GM19455 (cell line): ENCODE measurements around the gene CDCA3.

Experiments used
- ATAC-seq: cut with Tn5 transposase; IDR thresholded peaks from one replicate; pipeline ENCODE4 v1.9.1; 2021; ENCODE audit not compliant: unreplicated experiment

The CDCA3 gene

DNA sequence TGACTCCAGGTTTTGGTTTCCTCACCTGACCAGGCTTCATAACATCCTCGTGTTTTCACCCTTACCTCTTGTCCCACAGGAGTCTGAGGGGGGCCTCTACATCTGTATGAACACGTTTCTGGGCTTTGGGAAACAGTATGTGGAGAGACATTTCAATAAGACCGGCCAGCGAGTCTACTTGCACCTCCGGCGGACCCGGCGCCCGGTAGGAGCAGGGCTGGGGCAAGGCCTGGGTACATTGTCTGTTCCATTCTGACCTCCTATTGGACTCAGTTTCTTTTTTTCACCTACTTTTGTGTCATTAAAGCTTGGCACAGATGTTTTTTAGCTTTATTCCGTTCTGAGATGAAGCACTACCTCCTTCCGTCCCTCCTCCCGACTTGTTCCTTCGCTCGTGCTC lies 4.2 kb upstream of the CDCA3 start:
- no peak for ATAC-seq

- ATAC-seq: no peak
Measured at GRCh38 chr12:6854036-6854435, 3.0 kb upstream of the CDCA3 start.

- ATAC-seq: no peak
Measured at GRCh38 chr12:6853626-6854025, 2.5 kb upstream of the CDCA3 start.

- no peak for ATAC-seq
Measured at GRCh38 chr12:6852651-6853354, 1.7 kb upstream of the CDCA3 start.

DNA sequence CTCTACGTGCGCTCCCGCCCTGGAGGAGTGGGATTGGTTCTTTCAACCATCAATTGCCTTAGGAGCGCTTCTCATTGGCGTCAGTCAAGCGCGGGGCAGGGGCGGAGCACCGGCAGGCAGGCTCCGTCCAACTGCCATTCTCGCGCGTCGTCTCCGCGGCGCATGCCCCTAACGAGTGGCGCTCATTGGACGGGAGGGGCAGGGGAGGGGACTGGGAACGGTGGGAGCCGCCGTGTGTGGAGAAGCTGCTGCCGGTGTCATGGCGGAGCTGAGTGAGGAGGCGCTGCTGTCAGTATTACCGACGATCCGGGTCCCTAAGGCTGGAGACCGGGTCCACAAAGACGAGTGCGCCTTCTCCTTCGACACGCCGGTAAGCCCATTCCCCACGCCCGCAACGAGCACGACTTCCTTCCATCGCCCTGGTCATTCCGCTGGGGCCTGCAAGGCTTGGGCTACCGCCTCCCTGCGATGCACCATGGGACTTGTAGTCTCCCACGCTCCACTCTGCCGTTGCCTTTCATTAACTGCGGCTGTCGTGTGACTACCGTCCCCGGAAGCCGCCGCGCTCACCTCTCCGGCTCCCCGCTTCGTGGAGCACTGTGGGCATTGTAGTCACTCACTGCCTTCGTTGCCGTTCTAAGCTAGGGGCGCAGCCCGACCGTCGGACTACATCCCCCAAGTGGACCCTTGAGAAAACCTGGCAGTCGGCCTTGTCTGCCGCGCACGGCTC lies 1.0 kb upstream of the CDCA3 start, which contains the start of gene USP5:
Gene USP5, plus strand, starts transcription at position 230 of the 730 bp plus-strand sequence. Its CDS starts 30 bp downstream, at position 260.
- peak; percentile 70 for ATAC-seq

DNA sequence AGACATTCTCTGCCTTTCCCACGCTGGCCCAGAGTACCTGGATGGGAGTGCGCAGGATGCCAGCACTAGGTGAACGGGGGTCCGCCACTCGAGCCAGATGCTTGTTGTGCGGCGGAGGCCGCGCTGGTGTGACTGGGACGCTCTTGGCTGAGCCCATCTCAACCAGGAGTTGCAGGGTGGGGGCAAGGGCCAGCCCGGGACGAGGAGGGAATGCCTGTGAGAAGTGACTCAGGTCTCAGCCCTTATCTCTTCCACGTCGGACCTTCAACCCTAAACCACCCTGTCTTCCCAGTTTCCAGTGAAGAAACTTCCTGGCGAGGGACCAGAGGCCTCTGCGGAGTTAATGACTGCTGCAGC lies 312 bp downstream of the CDCA3 start:
- ATAC-seq: no peak

DNA sequence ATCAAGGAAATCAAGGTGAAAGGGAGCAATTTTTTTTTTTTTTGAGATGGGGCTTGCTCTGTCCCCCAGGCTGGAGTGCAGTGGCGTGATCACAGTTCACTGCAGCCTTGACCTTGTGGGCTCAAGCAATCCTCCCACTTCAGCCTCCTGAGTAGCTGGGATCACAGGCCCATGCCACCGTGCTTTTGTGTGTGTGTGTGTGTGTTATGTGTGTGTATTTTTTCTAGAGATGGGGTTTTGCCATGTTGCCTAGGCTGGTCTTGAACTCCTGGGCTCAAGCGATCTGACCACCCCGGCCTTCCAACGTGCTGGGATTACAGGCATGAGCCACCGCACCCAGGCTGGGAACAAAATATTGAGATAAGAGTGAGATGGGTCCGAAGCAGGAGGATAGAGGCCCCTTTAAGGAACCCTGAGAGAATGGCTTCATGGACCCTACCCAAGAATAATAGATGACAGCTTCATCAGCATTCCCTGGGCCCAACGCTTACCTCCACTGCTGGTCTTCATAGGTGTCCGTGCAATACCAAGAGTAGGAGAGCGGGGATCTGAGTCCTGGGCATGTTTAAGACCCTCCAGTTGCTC lies 1.0 kb downstream of the CDCA3 start:
- ATAC-seq: no peak

DNA sequence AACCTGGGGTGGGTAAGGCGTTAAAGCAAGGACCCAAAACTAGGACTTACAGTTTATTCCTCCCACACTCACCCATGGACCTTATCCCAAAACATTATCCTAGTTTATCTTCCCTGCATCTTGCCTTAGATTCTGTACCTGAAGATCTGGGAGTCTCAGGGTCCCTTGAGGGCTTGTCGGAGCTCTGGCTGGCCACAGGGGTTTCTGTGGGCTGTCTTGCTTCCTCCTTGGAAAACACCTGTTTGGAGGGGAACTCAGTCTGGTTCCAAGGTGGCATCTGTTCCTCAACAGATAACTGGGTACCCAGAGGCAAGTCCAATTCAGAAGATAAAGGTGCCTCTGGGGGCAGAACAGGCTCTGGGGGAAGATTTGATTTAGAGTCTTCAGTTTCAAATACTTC lies 1.7 kb downstream of the CDCA3 start:
- ATAC-seq: no peak

DNA sequence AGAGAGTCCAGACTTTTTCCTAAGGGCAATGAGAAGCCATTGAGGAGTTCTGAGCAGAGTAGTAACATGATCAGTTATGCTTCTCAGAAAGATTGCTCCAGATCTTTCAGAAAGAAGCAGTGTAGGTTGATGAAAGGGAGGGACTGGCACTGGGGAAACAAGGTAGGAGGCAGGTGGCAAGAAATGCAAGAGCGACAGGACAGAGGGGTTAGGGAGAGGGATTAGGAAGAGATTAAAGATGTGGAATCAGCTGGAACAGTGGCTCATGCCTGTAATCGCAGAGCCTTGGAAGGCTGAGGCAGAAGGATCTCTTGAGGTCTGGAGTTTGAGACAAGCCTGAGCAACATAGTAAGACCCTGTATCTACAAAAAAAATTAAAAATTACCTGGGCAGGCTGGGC lies 3.4 kb downstream of the CDCA3 start:
- no peak for ATAC-seq

DNA sequence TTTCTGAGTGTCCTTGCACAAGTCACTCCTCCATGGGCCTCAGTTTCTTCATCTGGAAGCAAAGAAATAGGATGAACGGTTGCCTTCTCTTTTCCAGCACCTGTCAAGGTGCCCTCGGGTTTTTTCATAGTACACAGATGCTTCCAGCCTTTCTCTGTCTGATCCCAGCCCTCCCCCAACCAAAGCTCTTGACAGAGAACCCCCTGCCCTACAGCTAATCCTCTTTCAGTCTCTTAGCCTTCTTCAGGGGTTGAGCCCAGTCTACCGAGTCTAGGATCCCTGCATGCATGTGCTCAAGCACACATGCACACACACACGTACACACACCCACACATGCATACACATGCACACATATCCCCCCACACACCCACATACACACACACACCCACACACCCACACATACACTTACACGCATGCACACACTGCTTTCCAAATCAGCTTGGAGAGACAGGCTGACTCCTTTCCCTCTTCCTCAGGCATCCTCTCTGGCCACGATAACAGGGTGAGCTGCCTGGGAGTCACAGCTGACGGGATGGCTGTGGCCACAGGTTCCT lies 4.7 kb downstream of the CDCA3 start:
- no peak for ATAC-seq

DNA sequence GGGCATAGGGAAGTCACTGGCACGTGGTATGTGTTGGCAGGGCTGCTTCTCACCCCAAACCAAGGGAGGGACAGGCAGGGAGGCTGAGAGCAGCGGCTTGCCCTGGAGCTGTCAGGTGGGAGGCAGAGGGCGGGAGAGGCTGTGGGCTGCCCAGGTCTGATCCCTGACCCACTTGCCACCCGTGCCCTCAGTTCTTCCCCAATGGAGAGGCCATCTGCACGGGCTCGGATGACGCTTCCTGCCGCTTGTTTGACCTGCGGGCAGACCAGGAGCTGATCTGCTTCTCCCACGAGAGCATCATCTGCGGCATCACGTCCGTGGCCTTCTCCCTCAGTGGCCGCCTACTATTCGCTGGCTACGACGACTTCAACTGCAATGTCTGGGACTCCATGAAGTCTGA lies 5.7 kb downstream of the CDCA3 start:
- ATAC-seq: no peak

GRCh38 chr12:6843118-6843902 lies 7.8 kb downstream of the CDCA3 start:
- ATAC-seq: no peak

- no peak for ATAC-seq
Measured at GRCh38 chr12:6842075-6842474, 9.0 kb downstream of the CDCA3 start.

DNA sequence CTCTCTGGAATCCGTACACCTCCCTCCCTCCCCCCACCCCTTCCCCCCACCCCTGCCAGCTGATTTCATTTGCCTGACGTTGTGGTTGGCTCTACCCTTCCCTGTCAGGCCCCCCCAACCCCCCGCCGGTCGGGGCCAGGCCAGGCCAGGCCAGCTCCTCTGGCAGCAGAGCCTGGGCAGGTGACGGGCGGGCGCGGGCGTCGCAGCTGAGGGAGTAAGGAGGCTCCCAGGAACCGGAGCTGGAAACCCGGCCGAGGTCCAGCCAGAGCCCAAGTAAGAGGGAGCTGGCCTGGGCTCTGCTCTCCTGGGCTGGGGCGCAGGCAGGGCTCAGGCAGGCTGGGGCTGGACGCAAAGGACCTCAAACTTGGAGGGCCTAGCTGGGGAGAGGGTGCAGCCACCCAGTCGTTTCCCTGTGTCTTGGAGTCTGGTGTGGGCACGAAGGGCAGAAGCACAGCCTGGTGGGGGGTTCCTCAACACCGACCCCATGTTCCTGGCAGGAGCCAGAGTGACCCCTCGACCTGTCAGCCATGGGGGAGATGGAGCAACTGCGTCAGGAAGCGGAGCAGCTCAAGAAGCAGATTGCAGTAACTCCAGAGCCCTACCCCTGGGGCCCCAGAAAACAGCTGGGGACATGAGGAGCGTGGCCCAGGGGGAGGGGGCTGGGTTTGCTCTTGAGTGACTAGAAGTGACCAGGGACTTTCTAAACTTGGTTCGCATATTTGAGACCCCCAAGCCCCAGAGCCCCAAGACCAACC lies 10.1 kb downstream of the CDCA3 start, which contains the start of gene GNB3:
Gene GNB3, plus strand, starts transcription at position 165 of the 755 bp plus-strand sequence. Its CDS starts 363 bp downstream, at position 528.
- ATAC-seq: no peak

DNA sequence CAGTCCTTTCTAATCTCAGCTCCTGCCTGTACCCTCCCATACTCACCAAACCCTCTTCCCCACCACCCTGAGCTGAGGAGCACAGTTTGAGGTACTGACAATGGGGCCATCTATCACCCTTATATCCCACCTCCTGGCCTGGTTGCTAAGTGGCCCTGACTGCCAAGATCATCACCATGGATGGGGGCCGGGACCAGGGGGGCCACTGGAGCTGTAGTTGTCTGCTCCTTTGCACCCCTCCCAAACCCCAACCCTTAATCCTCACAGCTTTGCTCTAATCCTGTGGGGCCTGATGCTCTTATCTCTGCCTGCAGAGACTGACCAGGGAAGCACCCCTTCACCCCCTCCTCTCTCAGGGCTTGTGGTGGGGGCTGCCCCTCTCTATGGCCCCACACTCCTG lies 10.8 kb downstream of the CDCA3 start:
- no peak for ATAC-seq

DNA sequence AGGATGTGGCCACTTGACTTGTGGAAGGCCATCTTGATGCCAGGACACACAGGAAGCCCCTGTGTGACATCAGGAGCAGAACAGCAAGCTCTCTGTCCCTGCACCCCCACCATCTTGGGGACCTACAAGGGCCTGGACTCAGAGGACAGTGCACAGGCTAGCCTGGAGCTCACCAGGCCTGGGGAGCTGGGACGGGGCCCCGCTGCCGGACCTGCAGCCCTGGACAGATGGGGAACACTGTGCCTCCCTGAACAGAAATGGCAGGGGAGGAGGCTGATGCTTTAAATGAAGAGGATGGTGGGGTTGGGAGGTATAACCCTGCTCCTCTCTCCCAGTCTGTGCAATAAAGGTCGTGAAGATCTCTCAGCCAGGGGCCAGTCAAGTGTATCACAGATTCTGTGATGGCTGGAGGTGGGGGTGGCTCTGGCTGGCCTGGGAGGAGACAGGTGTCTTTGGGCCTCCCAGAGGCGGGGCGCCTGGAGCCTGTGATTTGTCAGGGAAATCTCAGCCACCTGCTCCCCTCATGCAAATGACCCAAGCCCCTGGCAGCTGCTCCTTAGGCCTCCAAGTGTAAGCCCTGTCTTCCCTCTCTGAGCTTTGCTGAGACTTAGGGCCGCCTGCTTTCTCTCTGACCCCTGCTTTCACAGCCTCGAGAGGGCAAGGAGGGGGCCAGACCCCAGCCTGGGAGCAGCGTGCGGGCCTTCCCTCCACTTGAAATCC lies 11.4 kb downstream of the CDCA3 start:
- ATAC-seq: peak; percentile 90

- ATAC-seq: no peak
Measured at GRCh38 chr12:6838854-6839253, 12.2 kb downstream of the CDCA3 start.

DNA sequence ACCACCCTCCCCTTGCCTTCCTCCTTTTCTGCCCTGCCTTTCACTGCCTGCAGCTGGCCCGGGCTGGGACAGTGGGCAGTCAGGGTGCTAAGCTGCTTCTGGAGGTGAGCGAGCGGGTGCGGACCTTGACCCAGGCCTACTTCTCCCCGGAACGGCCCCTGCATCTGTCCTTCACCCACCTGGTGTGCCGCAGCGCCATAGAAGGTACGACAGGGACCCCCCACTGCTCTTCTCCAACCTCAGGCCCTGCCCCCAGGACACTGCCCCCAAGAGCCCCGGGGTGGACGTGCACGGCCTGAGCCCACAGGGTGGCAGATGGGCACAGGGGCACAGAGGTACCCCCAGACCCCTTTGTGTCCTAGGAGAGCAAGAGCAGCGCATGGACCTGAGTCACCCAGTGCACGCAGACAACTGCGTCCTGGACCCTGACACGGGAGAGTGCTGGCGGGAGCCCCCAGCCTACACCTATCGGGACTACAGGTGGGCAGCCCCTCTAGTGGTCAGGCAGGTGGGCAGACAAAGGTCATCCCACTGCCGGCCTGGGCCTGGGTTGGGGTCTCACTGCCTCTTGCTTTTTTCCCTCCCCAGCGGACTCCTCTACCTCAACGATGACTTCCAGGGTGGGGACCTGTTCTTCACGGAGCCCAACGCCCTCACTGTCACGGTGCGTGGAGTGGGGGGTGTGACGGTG lies 13.6 kb downstream of the CDCA3 start:
- ATAC-seq: no peak

GRCh38 chr12:6836851-6837250 lies 14.2 kb downstream of the CDCA3 start:
- ATAC-seq: no peak
